Heart left ventricle (tissue), 16 donors: ENCODE data around the gene BECN2. TPM values are rescaled to one million over a fixed set of nuclear protein-coding genes. Genes with fewer than 3 reads are reported as not detected.

ENCODE experiments used
- ATAC-seq, 4 donors: fragments of 200-7000 bp; cut with Tn5 transposase; one replicate each; pipeline ENCODE4 v1.9.1; 2020 to 2022; ENCODE audit warnings: moderate library complexity in 4 of 4, mild to moderate bottlenecking in 3 of 4, moderate number of reproducible peaks in 1 of 4
- DNase-seq, 5 donors: peaks; one replicate each; pipeline ENCODE4 v3.0.0-alpha.2; 2020
- H3K27ac ChIP-seq, 12 donors: fragments of 200-600 bp; sonication (generic) in 4 of 12; one replicate each; pipeline versions ENCODE4 v1.5.0 to v1.8.0; 2016 to 2022; ENCODE audit warnings: mild to moderate bottlenecking in 2 of 12
- H3K27me3 ChIP-seq, 9 donors: fragments of 200-600 bp; sonication (generic) in 2 of 9; one replicate each; pipeline versions ENCODE4 v1.5.1 to v1.8.0; 2016 to 2022; ENCODE audit warnings: mild to moderate bottlenecking in 3 of 9
- H3K36me3 ChIP-seq, 9 donors: fragments of 200-600 bp; sonication (generic) in 2 of 9; one replicate each; pipeline versions ENCODE4 v1.5.0 to v1.8.0; 2018 to 2022; ENCODE audit warnings: mild to moderate bottlenecking in 2 of 9
- H3K4me1 ChIP-seq, 12 donors: fragments of 200-600 bp; sonication (generic) in 4 of 12; one replicate each; pipeline versions ENCODE4 v1.5.0 to v1.8.0; 2016 to 2022; ENCODE audit warnings: mild to moderate bottlenecking in 3 of 12
- H3K4me3 ChIP-seq, 12 donors: fragments of 200-600 bp; sonication (generic) in 4 of 12; one replicate each; pipeline versions ENCODE4 v1.5.0 to v1.8.0; 2017 to 2022; ENCODE audit warnings: mild to moderate bottlenecking in 9 of 12, moderate library complexity in 4 of 12
- H3K9me3 ChIP-seq, 12 donors: fragments of 200-600 bp; sonication (generic) in 4 of 12; one replicate each; pipeline versions ENCODE4 v1.5.0 to v1.8.0; 2016 to 2022; ENCODE audit warnings: mild to moderate bottlenecking in 1 of 12
- POLR2A ChIP-seq, 2 donors: fragments of 450-650 bp; IDR thresholded peaks; one replicate each; pipeline ENCODE4 v1.6.1; 2017; ENCODE audit warnings: antibody characterized with exemption in 2 of 2, mild to moderate bottlenecking in 2 of 2, moderate library complexity in 2 of 2
- WGBS, 4 donors: extraction: QIAGEN DNeasy Blood & Tissue Kit in 2 of 4; methylation state at CpG; one replicate each; pipeline versions ENCODE4 v1.1.5 to v1.1.7; 2013 to 2018; 5-methylcytosine and 5-hydroxymethylcytosine counted together
- intact Hi-C, 10 donors: fragments of 100-400 bp; cut with DNase I; formaldehyde crosslinking; loops; one replicate each; pipeline versions ENCODE4 v1.11.1 to v1.14.2; 2022
- long read RNA-seq, 3 donors: library from polyadenylated mRNA; unstranded; transcript quantifications; one replicate each; pipeline ENCODE4 v2.0.0, GENCODE V29; 2020 to 2021
- polyA plus RNA-seq, 2 donors: library from polyadenylated mRNA; stranded (reverse); fragments of 200-250 nt; gene quantifications; one replicate each; pipeline ENCODE4 v1.2.3, GENCODE V29; 2013
- total RNA-seq, 9 donors: library from RNA; depleted of rRNA in 2 of 9; stranded (reverse); fragments of >200 nt in 2 of 9; fragmentation: NEBNext Ultra II Directional in 3 of 9; extraction: Animal tissue kit (Norgen Biotek cat#: 25700) in 3 of 9; gene quantifications; one replicate each; pipeline versions ENCODE4 v1.1.0 to v1.2.4, GENCODE V29; 2016 to 2023
- TF ChIP-seq, protein P1 (sequence below), 12 donors: fragments of 200-600 bp; sonication (generic) in 4 of 12; IDR thresholded peaks; one replicate each; pipeline versions ENCODE4 v1.5.0 to v1.8.0; 2018 to 2022; ENCODE audit warnings: antibody characterized with exemption in 12 of 12, mild to moderate bottlenecking in 5 of 12
- donor health status: ischemic (EF 13 %, LVEDD 7.1; RV severe dilation, severe dysfunction).
- donor health status: healthy with polysubstance abuse.
- donor health status: DM: no; HTN: yes; CAD: no.
- donor health status: DM: no; HTN: no; CAD: no.
- donor health status: ischemic (EF 25% LVEDD 6.9; RV normal size, moderate dysfunction).
- donor health status: ischemic (EF 25% LVEDD 5.7; RV mildly dilated, moderate dysfunction).
- donor health status: healthy.
- donor health status: DM: yes; HTN: yes; CAD: no.
- donor health status: ischemic (EF 35%, LVEDD 5.7; RV mildly dilated, moderate dysfunction).
- donor health status: nonischemic (EF 11% LVEDD 7.7; RV severe dilation, severe dysfunction).
- donor health status: DM: yes; HTN: yes; CAD: no.
- donor health status: PGD.
- donor health status: ischemic (EF 29% LVEDD 5.4; RV normal size, mild dysfunction).
- donor health status: nonischemic (EF 23%, LVEDD 6.1; RV moderate dilation, normal function).

BECN2 gene
- total RNA-seq = not detected
- polyA plus RNA-seq = not detected
- long read RNA-seq, donor 1 = 0 reads
- long read RNA-seq, donor 2 = 0 reads
- long read RNA-seq, donor 3 = 0 reads

DNA sequence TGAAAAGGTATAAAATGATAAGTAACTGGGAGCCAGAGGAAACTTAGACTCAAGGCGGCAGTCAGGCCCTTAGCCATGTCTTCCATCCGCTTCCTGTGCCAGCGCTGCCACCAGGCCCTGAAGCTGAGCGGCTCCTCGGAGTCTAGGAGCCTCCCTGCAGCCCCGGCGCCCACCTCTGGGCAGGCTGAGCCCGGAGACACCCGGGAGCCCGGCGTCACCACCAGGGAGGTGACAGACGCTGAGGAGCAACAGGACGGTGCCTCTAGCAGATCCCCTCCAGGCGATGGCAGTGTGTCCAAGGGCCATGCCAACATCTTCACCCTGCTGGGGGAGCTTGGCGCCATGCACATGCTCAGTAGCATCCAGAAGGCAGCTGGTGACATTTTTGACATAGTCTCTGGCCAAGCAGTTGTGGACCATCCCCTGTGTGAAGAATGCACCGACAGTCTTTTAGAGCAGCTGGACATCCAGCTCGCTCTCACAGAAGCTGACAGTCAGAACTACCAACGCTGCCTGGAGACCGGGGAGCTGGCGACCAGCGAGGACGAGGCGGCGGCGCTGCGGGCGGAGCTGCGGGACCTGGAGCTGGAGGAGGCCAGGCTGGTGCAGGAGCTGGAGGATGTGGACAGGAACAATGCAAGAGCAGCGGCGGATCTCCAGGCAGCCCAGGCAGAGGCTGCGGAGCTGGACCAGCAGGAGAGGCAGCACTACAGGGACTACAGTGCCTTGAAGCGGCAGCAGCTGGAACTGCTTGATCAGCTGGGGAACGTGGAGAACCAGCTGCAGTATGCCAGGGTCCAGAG, at the start of gene BECN2:
Gene BECN2 (plus strand): TSS at position 76 of the 803 bp plus-strand sequence. CDS start 0 bp downstream, at position 76.
- ATAC-seq = peak in 1 of 4 donors; percentile 27
- no peaks in the 10 kb centered on the region for H3K36me3 ChIP-seq
- no peak within 1 kb of the TSS for H3K27ac ChIP-seq
- DNase-seq = no peak
- H3K4me1 ChIP-seq = no peaks in the 10 kb centered on the region
- H3K27me3 ChIP-seq = no peaks in the 10 kb centered on the region
- H3K4me3 ChIP-seq = no peak within 1 kb of the TSS
- TF ChIP-seq, protein P1, sequence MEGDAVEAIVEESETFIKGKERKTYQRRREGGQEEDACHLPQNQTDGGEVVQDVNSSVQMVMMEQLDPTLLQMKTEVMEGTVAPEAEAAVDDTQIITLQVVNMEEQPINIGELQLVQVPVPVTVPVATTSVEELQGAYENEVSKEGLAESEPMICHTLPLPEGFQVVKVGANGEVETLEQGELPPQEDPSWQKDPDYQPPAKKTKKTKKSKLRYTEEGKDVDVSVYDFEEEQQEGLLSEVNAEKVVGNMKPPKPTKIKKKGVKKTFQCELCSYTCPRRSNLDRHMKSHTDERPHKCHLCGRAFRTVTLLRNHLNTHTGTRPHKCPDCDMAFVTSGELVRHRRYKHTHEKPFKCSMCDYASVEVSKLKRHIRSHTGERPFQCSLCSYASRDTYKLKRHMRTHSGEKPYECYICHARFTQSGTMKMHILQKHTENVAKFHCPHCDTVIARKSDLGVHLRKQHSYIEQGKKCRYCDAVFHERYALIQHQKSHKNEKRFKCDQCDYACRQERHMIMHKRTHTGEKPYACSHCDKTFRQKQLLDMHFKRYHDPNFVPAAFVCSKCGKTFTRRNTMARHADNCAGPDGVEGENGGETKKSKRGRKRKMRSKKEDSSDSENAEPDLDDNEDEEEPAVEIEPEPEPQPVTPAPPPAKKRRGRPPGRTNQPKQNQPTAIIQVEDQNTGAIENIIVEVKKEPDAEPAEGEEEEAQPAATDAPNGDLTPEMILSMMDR (IDR thresholded peaks at IDR 0.05) = no peak
- no peak for TF ChIP-seq POLR2A (IDR thresholded peaks at IDR 0.05)
- intact Hi-C loops = no loop called here
- 84 to 88% (median 88%) methylated on average over 29 to 33 of the region's 33 CpGs for WGBS, 4 donors
- H3K9me3 ChIP-seq = no peaks in the 10 kb centered on the region

DNA sequence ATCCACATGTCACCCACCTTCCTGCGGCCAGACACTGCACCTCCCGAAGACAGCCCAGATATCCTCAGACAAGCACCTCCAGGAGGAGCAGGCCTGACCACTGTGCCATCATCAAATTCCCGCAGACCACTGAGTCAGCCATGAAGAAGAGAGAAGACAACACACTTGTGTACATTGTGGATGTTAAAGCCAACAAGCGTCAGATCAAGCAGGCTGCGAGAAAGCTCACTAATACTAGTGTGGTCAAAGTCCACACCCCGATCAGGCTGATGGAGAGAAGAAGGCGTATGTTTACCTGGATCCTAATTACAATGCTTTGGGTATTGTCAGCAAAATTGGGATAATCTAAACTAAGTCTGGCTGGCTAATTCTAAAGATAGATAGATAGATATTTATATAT, 41.4 kb upstream of the BECN2 start:
- WGBS, 4 donors = 92 to 96% (median 94%) methylated on average over 7 of the region's 7 CpGs

DNA sequence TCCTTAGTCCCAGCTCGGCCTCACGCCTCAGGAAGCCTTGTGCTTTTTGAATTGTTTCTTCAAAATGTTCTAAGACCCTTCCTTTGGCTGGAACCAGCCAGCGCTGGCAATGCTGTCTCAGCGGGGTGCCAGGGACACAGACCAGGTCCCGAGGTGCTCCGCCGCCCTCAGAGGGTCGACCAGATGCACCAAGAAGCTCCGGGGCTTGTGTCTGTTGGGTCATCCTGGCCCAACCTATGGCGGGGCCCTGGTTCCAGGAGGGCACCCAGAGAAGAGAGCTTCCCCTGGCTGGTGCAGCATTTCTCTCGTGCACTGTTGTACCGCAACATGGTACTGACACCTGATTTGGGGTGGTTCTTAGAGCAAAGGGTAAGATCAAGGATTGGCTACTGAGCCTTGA, 40.1 kb upstream of the BECN2 start:
- no peaks in the 10 kb centered on the region for H3K27me3 ChIP-seq
- intact Hi-C loops = no loop called here
- no peak overlapping the region for H3K4me3 ChIP-seq
- ATAC-seq = no peak
- no peak for TF ChIP-seq POLR2A (IDR thresholded peaks at IDR 0.05)
- TF ChIP-seq, protein P1 (IDR thresholded peaks at IDR 0.05) = no peak
- H3K9me3 ChIP-seq = peaks cover 0 to 2% (median 0%) of the 10 kb centered on the region in 12 donors
- WGBS, 4 donors = 85 to 93% (median 89%) methylated on average over 9 to 12 of the region's 12 CpGs
- H3K27ac ChIP-seq = no peak overlapping the region
- no peaks in the 10 kb centered on the region for H3K36me3 ChIP-seq
- DNase-seq = no peak
- no peaks in the 10 kb centered on the region for H3K4me1 ChIP-seq

More for the DNA sequence above, 41.4 kb upstream of the BECN2 start:
- ATAC-seq = no peak
- Histone ChIP-seq H3K9me3 (peaks cover 0 to 2% (median 0%) of the 10 kb centered on the region in 12 donors), H3K4me3 (no peak overlapping the region), H3K36me3 (no peaks in the 10 kb centered on the region), H3K27ac (no peak overlapping the region), H3K27me3 (no peaks in the 10 kb centered on the region), H3K4me1 (no peaks in the 10 kb centered on the region)
- intact Hi-C loops = no loop called here
- DNase-seq = no peak
- TF ChIP-seq, protein P1 (IDR thresholded peaks at IDR 0.05) = no peak
- no peak for TF ChIP-seq POLR2A (IDR thresholded peaks at IDR 0.05)

DNA sequence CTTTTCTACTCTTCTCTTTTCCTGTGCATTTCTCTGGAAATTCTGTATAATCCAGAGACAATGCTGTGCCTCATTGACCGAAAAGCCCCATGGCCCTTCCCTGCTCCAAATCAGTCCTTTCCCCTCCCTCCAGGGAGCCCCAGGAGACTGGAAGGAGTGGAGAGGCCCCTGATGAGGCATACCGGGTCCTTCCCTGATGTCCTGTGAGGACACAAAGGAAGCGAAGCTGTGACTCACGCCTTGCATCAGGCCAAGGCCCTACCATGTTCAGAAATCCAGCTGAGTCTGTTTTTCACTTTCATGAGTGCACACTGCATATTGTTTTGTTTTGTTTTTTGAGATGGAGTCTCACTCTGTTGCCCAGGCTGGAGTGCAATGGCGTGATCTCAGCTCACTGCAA, 38.7 kb upstream of the BECN2 start:
- H3K27me3 ChIP-seq = no peaks in the 10 kb centered on the region
- H3K9me3 ChIP-seq = peaks cover 0 to 2% (median 0%) of the 10 kb centered on the region in 12 donors
- no peaks in the 10 kb centered on the region for H3K36me3 ChIP-seq
- intact Hi-C loops = no loop called here
- 49 to 68% (median 61%) methylated on average over 5 of the region's 5 CpGs for WGBS, 4 donors
- ATAC-seq (peak in 2 of 4 donors; percentile 34 to 80), DNase-seq (peak in 2 of 5 donors; percentile 28 to 35)
- H3K4me1 ChIP-seq = no peaks in the 10 kb centered on the region
- no peak for TF ChIP-seq POLR2A (IDR thresholded peaks at IDR 0.05)
- TF ChIP-seq, protein P1 (IDR thresholded peaks at IDR 0.05) = no peak
- H3K27ac ChIP-seq = no peak overlapping the region
- H3K4me3 ChIP-seq = no peak overlapping the region
